Measurements from ENCODE around the gene RHBDD2.
"Not testable (repeated sequence)": the region's sequence is repeated elsewhere in the genome, so short reads cannot be mapped to it uniquely, and the experiment has no call there.

Gene RHBDD2

GRCh38 chr7:75842836-75843446 lies 35.9 kb upstream of the RHBDD2 start:
- DNase-seq (ENCODE audit: low spot score) = peak; percentile 64
- in situ Hi-C loops (cut with MboI; ENCODE audit: low sequenced_read_pairs, unreplicated experiment) = no loop called here
- TF ChIP-seq CTCF (IDR thresholded peaks at IDR 0.05; ENCODE audit: borderline replicate concordance, control extremely low read depth, extremely low read depth, insufficient read depth, missing control alignments) = no peak

GRCh38 chr7:75843613-75844116 lies 35.2 kb upstream of the RHBDD2 start:
- no peak for DNase-seq (ENCODE audit: low spot score)
- no peak for TF ChIP-seq CTCF (IDR thresholded peaks at IDR 0.05; ENCODE audit: borderline replicate concordance, control extremely low read depth, extremely low read depth, insufficient read depth, missing control alignments)
- in situ Hi-C loops (cut with MboI; ENCODE audit: low sequenced_read_pairs, unreplicated experiment) = no loop called here

- TF ChIP-seq CTCF (IDR thresholded peaks at IDR 0.05; ENCODE audit: borderline replicate concordance, control extremely low read depth, extremely low read depth, insufficient read depth, missing control alignments) = no peak
- no peak for DNase-seq (ENCODE audit: low spot score)
- in situ Hi-C loops (cut with MboI; ENCODE audit: low sequenced_read_pairs, unreplicated experiment) = no loop called here
Measured at GRCh38 chr7:75844158-75844557, 34.7 kb upstream of the RHBDD2 start.

- in situ Hi-C loops (cut with MboI; ENCODE audit: low sequenced_read_pairs, unreplicated experiment) = not testable (repeated sequence)
Measured at GRCh38 chr7:75845132-75845531, 33.7 kb upstream of the RHBDD2 start.

GRCh38 chr7:75847707-75848106 lies 31.1 kb upstream of the RHBDD2 start:
- no peak for DNase-seq (ENCODE audit: low spot score)
- in situ Hi-C loops (cut with MboI; ENCODE audit: low sequenced_read_pairs, unreplicated experiment) = no loop called here

More at GRCh38 chr7:75845132-75845531, 33.7 kb upstream of the RHBDD2 start:
- DNase-seq (ENCODE audit: low spot score) = not testable (repeated sequence)

GRCh38 chr7:75849573-75849972 lies 29.3 kb upstream of the RHBDD2 start:
- no peak for TF ChIP-seq CTCF (IDR thresholded peaks at IDR 0.05; ENCODE audit: borderline replicate concordance, control extremely low read depth, extremely low read depth, insufficient read depth, missing control alignments)
- DNase-seq (ENCODE audit: low spot score) = no peak
- in situ Hi-C loops (cut with MboI; ENCODE audit: low sequenced_read_pairs, unreplicated experiment) = no loop called here

More at GRCh38 chr7:75847707-75848106, 31.1 kb upstream of the RHBDD2 start:
- no peak for TF ChIP-seq CTCF (IDR thresholded peaks at IDR 0.05; ENCODE audit: borderline replicate concordance, control extremely low read depth, extremely low read depth, insufficient read depth, missing control alignments)

GRCh38 chr7:75850235-75850634 lies 28.6 kb upstream of the RHBDD2 start:
- no peak for TF ChIP-seq CTCF (IDR thresholded peaks at IDR 0.05; ENCODE audit: borderline replicate concordance, control extremely low read depth, extremely low read depth, insufficient read depth, missing control alignments)
- in situ Hi-C loops (cut with MboI; ENCODE audit: low sequenced_read_pairs, unreplicated experiment) = no loop called here
- DNase-seq (ENCODE audit: low spot score) = no peak
